Endothelial cell of umbilical vein (primary cell): Measurements from ENCODE around the gene AGPAT1. TPM values are rescaled to one million over a fixed set of nuclear protein-coding genes. Genes with fewer than 3 reads are reported as not detected.

Source experiments
- BruUV-seq: library from RNA; stranded (reverse); fragments of 400-500 nt; replicated peaks from 2 replicates; lab custom pipeline; 2021; lab: Mats Ljungman, UMichigan
- CTCF ChIA-PET: fragments of 300-600, 350-600 bp; sonication (Branson Sonifier 250); formaldehyde crosslinking; loops from one replicate; lab custom pipeline; 2021; ENCODE audit warnings: antibody characterized with exemption, inconsistent platforms; lab: Charles Lee
- POLR2A ChIA-PET: fragments of 300-600, 350-600 bp; sonication (Branson Sonifier 250); formaldehyde crosslinking; loops from one replicate; lab custom pipeline; 2021; ENCODE audit warnings: antibody characterized with exemption, inconsistent platforms; lab: Charles Lee
- DNase-seq: peaks from one replicate; pipeline ENCODE4 v3.0.0-alpha.2; 2011; ENCODE audit warnings: low read depth, low spot score
- FAIRE-seq: peaks from 2 replicates; lab custom pipeline; 2011; peaks lifted over from hg19 to GRCh38; lab: Jason Lieb, UNC
- H2AFZ ChIP-seq: 2 replicates; pipeline ENCODE4 v1.6.0; 2012; ENCODE audit warnings: low read depth, low read length, control low read depth, inconsistent platforms
- H3K27ac ChIP-seq: 2 replicates; pipeline ENCODE4 v1.5.1; 2011; ENCODE audit warnings: low read depth, mild to moderate bottlenecking, control low read depth, low read length, moderate library complexity; ENCODE audit not compliant: insufficient read depth
- H3K27me3 ChIP-seq, 2 experiments: 2 replicates each; pipeline versions ENCODE4 v1.6.0 to v1.6.1; 2011; ENCODE audit warnings: low read length in 2 of 2, mixed read lengths in 1 of 2; ENCODE audit not compliant: control insufficient read depth in 2 of 2, insufficient read depth in 2 of 2
- H3K36me3 ChIP-seq, 2 experiments: 2 replicates in 1 of 2; 3 replicates in 1 of 2; pipeline ENCODE4 v1.5.1; 2011; ENCODE audit warnings: low read length in 2 of 2, mild to moderate bottlenecking in 1 of 2, moderate library complexity in 1 of 2; ENCODE audit not compliant: control insufficient read depth in 2 of 2, insufficient read depth in 2 of 2; ENCODE audit errors: extremely low read depth in 1 of 2
- H3K4me1 ChIP-seq: 3 replicates; pipeline ENCODE4 v1.5.1; 2011; ENCODE audit warnings: mild to moderate bottlenecking, low read length; ENCODE audit not compliant: control insufficient read depth, insufficient read depth; ENCODE audit errors: extremely low read depth
- H3K4me2 ChIP-seq: 2 replicates; pipeline ENCODE4 v1.6.1; 2011; ENCODE audit warnings: low read length, control low read depth, mixed read lengths; ENCODE audit not compliant: insufficient read depth
- H3K4me3 ChIP-seq, 3 experiments: fragments of 200-600 bp in 1 of 3; sonication (generic), shearing (Covaris generic) in 1 of 3; replicated peaks in 1 of 3; 2 replicates each; pipeline ENCODE4 v1.5.1; 2011 to 2016; ENCODE audit warnings: control low read depth in 3 of 3, low read length in 3 of 3, mild to moderate bottlenecking in 2 of 3, inconsistent platforms in 1 of 3, low read depth in 1 of 3, moderate library complexity in 1 of 3; ENCODE audit not compliant: insufficient read depth in 1 of 3
- H3K79me2 ChIP-seq: 2 replicates; pipeline ENCODE4 v1.6.0; 2012; ENCODE audit warnings: low read length, inconsistent platforms; ENCODE audit not compliant: control insufficient read depth, insufficient read depth
- H3K9ac ChIP-seq: replicated peaks from 2 replicates; pipeline ENCODE3; 2011; ENCODE audit warnings: low read length, control low read depth; ENCODE audit not compliant: insufficient read depth; ENCODE audit errors: extremely low read depth
- H3K9me1 ChIP-seq: replicated peaks from 3 replicates; pipeline ENCODE4 v1.6.0; 2011; ENCODE audit warnings: mild to moderate bottlenecking, low read length; ENCODE audit not compliant: control insufficient read depth, insufficient read depth; ENCODE audit errors: extremely low read depth
- H3K9me3 ChIP-seq: replicated peaks from 2 replicates; pipeline ENCODE4 v1.5.1; 2012; ENCODE audit warnings: low read length, inconsistent platforms; ENCODE audit not compliant: control insufficient read depth, insufficient read depth
- H4K20me1 ChIP-seq: replicated peaks from 2 replicates; pipeline ENCODE3; 2011; ENCODE audit warnings: mild to moderate bottlenecking, low read length; ENCODE audit not compliant: control insufficient read depth, insufficient read depth; ENCODE audit errors: extremely low read depth
- CTCF ChIP-seq, 2 donors: IDR thresholded peaks; 1 replicate in 1 of 2; 2 replicates in 1 of 2; pipeline ENCODE4 v1.5.1; 2011; ENCODE audit warnings: low read length in 2 of 2, mild to moderate bottlenecking in 2 of 2, moderate library complexity in 2 of 2, control low read depth in 1 of 2, inconsistent platforms in 1 of 2, low read depth in 1 of 2; ENCODE audit not compliant: insufficient read depth in 1 of 2; ENCODE audit errors: extremely low read depth in 1 of 2
- EZH2 ChIP-seq: IDR thresholded peaks from 2 replicates; pipeline ENCODE4 v1.6.1; 2012; ENCODE audit warnings: borderline replicate concordance, low read depth, mild to moderate bottlenecking, moderate library complexity, low read length, inconsistent platforms; ENCODE audit not compliant: severe bottlenecking
- FOS ChIP-seq: IDR thresholded peaks from 2 replicates; pipeline ENCODE4 v1.6.1; 2011; ENCODE audit warnings: mild to moderate bottlenecking, low read length, moderate library complexity, borderline replicate concordance; ENCODE audit not compliant: insufficient read depth
- GATA2 ChIP-seq: IDR thresholded peaks from 2 replicates; pipeline ENCODE4 v1.7.0; 2011; ENCODE audit warnings: low read depth, mild to moderate bottlenecking, moderate library complexity, mixed read lengths, low read length; ENCODE audit not compliant: insufficient read length, insufficient read depth
- JUN ChIP-seq: IDR thresholded peaks from 2 replicates; pipeline ENCODE4 v1.6.1; 2011; ENCODE audit warnings: borderline replicate concordance, low read depth; ENCODE audit not compliant: insufficient read length, insufficient read depth
- MAX ChIP-seq: IDR thresholded peaks from 2 replicates; pipeline ENCODE4 v1.6.1; 2011; ENCODE audit not compliant: insufficient read depth, insufficient read length
- MYC ChIP-seq: IDR thresholded peaks from one replicate; pipeline ENCODE4 v1.6.1; 2011; ENCODE audit warnings: mild to moderate bottlenecking, low read depth, low read length
- POLR2A ChIP-seq: IDR thresholded peaks from 2 replicates; pipeline ENCODE4 v1.6.1; 2012; ENCODE audit warnings: low read depth, mild to moderate bottlenecking, control low read depth, low read length
- POLR2AphosphoS5 ChIP-seq: IDR thresholded peaks from 2 replicates; pipeline ENCODE4 v1.6.1; 2012; ENCODE audit warnings: low read depth, mild to moderate bottlenecking, control low read depth, low read length, moderate library complexity; ENCODE audit not compliant: insufficient read depth
- dilution Hi-C: fragments of 300-500 bp; cut with MboI; formaldehyde crosslinking; loops from one replicate; pipeline ENCODE4 v1.15.0; 2019; ENCODE audit warnings: low sequenced_read_pairs; ENCODE audit not compliant: extremely low pct_ligation_motif_present
- intact Hi-C: fragments of 100-400 bp; cut with micrococcal nuclease; formaldehyde crosslinking; loops from one replicate; pipeline ENCODE4 v1.10.0; 2022
- polyA plus RNA-seq, 4 experiments: library from polyadenylated mRNA; depleted of rRNA in 3 of 4; stranded (reverse) in 3 of 4; unstranded in 1 of 4; fragments of >200 nt; gene quantifications; 2 replicates each; pipeline versions ENCODE4 v1.2.1 to v1.2.3, GENCODE V29; 2011 to 2012; ENCODE audit warnings: missing spikeins in 1 of 4
- total RNA-seq: library from RNA; stranded (reverse); gene quantifications from 2 replicates; pipeline ENCODE4 v1.2.3, GENCODE V29; 2021

AGPAT1 gene
- total and polyA plus RNA-seq, 2 donors (not counting 3 experiments of a cell fraction or from before 2014, with no cell fraction given): 38.4 to 132 TPM

GRCh38 chr6:32181915-32182529, 6.1 kb upstream of the AGPAT1 start:
- Histone ChIP-seq H3K36me3 (peaks cover 3 to 27% of the 10 kb centered on the region in 2 experiments), H3K79me2 (peaks cover 6% of the 10 kb centered on the region), H2AFZ (no peak overlapping the region), H3K9ac (no peak overlapping the region), H3K9me3 (no peaks in the 10 kb centered on the region), H3K4me2 (no peak overlapping the region), H3K4me1 (peaks cover 16% of the 10 kb centered on the region), H3K27ac (no peak overlapping the region), H3K4me3 (no peak overlapping the region), H3K9me1 (no peaks in the 10 kb centered on the region), H4K20me1 (no peaks in the 10 kb centered on the region), H3K27me3 (no peaks in the 10 kb centered on the region)
- ChIA-PET POLR2A (no interaction called here), CTCF (interaction anchor here (1.0 to 1.7 kb wide), 2 partner anchors 13 to 63 kb away, joined by 3 to 5 read pairs; no protein-coding TSS in a partner anchor)
- DNase-seq: no peak
- dilution Hi-C loops (no loop called here), intact Hi-C loops (no loop called here)
- no peak for TF ChIP-seq GATA2
- no peak for TF ChIP-seq MYC
- TF ChIP-seq MAX: no peak
- no peak for TF ChIP-seq CTCF (IDR thresholded peaks at IDR 0.05; ENCODE audit: extremely low read depth in 1 of 2, insufficient read depth in 1 of 2, low read depth in 1 of 2, low read length in 2 of 2)
- TF ChIP-seq POLR2A: no peak
- TF ChIP-seq FOS: no peak
- no peak for TF ChIP-seq POLR2AphosphoS5
- TF ChIP-seq JUN: no peak
- no peak for TF ChIP-seq EZH2
- no peak for FAIRE-seq
- BruUV-seq: no TSS peak
